HCT116 (cell line): ENCODE results near the gene TMA7. TPM values are rescaled to one million over a fixed set of nuclear protein-coding genes. Genes with fewer than 3 reads are reported as not detected.
"Not testable (repeated sequence)": the region's sequence is repeated elsewhere in the genome, so short reads cannot be mapped to it uniquely, and the experiment has no call there.

ENCODE experiments used
- ATAC-seq: fragments of 200-7000 bp; cut with Tn5 transposase; 2 replicates; pipeline ENCODE4 v1.9.1; 2020; ENCODE audit warnings: mild to moderate bottlenecking, moderate library complexity
- BruUV-seq: library from RNA; stranded (reverse); fragments of 400-500 nt; replicated peaks from 2 replicates; lab custom pipeline; 2021; lab: Mats Ljungman, UMichigan
- CTCF ChIA-PET: fragments of 300-600 bp; sonication (Branson Sonifier 250); formaldehyde crosslinking; loops from one replicate; lab custom pipeline; 2021; ENCODE audit warnings: antibody characterized with exemption; lab: Charles Lee
- POLR2A ChIA-PET: fragments of 300-600, 350-600 bp; sonication (Branson Sonifier 250); formaldehyde crosslinking; loops from one replicate; lab custom pipeline; 2021; ENCODE audit warnings: antibody characterized with exemption; lab: Charles Lee
- RAD21 ChIA-PET, 2 experiments: fragments of 300-600 bp; sonication (Branson Sonifier 250); formaldehyde crosslinking; loops; one replicate each; lab custom pipeline; 2023; ENCODE audit warnings: low total read pairs in 2 of 2; ENCODE audit not compliant: uncharacterized antibody in 2 of 2, unreplicated experiment in 2 of 2, low non-redundant PET in 1 of 2; lab: Charles Lee
- DNase-seq: peaks from one replicate; pipeline ENCODE4 v3.0.0-alpha.2; 2010; ENCODE audit warnings: low read depth, low spot score
- H2AFZ ChIP-seq: fragments of 200-600 bp; shearing (Covaris generic), sonication (generic); 2 replicates; pipeline ENCODE4 v1.6.1; 2017; ENCODE audit warnings: low read depth, mixed run types, mixed read lengths, antibody characterized with exemption, low read length; ENCODE audit not compliant: poor library complexity, severe bottlenecking
- H3K27ac ChIP-seq: 2 replicates; pipeline ENCODE4 v1.5.1; 2012; ENCODE audit warnings: low read depth, low read length
- H3K27me3 ChIP-seq: fragments of 200-600 bp; sonication (generic); 2 replicates; pipeline ENCODE4 v1.6.1; 2016; ENCODE audit warnings: mixed run types, low read length, mixed read lengths; ENCODE audit not compliant: insufficient read depth
- H3K36me3 ChIP-seq, 2 experiments: fragments of 200-500 bp in 1 of 2; fragments of 200-600 bp in 1 of 2; sonication (Bioruptor generic) in 1 of 2; sonication (generic) in 1 of 2; 2 replicates each; pipeline versions ENCODE4 v1.5.1 to v1.6.1; 2014 to 2016; ENCODE audit warnings: low read length in 2 of 2, inconsistent platforms in 1 of 2, mixed read lengths in 1 of 2, mixed run types in 1 of 2; ENCODE audit not compliant: insufficient read depth in 2 of 2, control insufficient read depth in 1 of 2
- H3K4me1 ChIP-seq, 2 experiments: fragments of 200-600 bp in 1 of 2; sonication (generic) in 1 of 2; 2 replicates each; pipeline versions ENCODE4 v1.5.1 to v1.6.1; 2012 to 2017; ENCODE audit warnings: low read length in 2 of 2, inconsistent platforms in 1 of 2, mild to moderate bottlenecking in 1 of 2, mixed read lengths in 1 of 2, mixed run types in 1 of 2, moderate library complexity in 1 of 2; ENCODE audit not compliant: insufficient read depth in 2 of 2, control insufficient read depth in 1 of 2
- H3K4me2 ChIP-seq: fragments of 200-600 bp; sonication (generic); 2 replicates; pipeline ENCODE4 v1.6.1; 2017; ENCODE audit warnings: mixed run types, low read length, mixed read lengths
- H3K4me3 ChIP-seq, 2 experiments: fragments of 200-600 bp in 1 of 2; sonication (generic) in 1 of 2; replicated peaks in 1 of 2; 2 replicates each; pipeline ENCODE4 v1.5.1; 2011 to 2016; ENCODE audit warnings: low read length in 2 of 2, control low read depth in 1 of 2, low read depth in 1 of 2, mild to moderate bottlenecking in 1 of 2, mixed read lengths in 1 of 2, mixed run types in 1 of 2
- H3K79me2 ChIP-seq: fragments of 200-600 bp; sonication (generic); 2 replicates; pipeline ENCODE4 v1.6.1; 2017; ENCODE audit warnings: mild to moderate bottlenecking, mixed run types, low read length, moderate library complexity, mixed read lengths; ENCODE audit not compliant: insufficient read depth
- H3K9ac ChIP-seq: fragments of 200-600 bp; sonication (generic); 2 replicates; pipeline ENCODE4 v1.6.1; 2016; ENCODE audit warnings: low read length, mixed read lengths
- H3K9me2 ChIP-seq: fragments of 200-600 bp; sonication (generic), shearing (Covaris generic); 2 replicates; pipeline ENCODE4 v1.6.1; 2017; ENCODE audit warnings: mixed run types, mild to moderate bottlenecking, moderate library complexity; ENCODE audit not compliant: insufficient read depth
- H3K9me3 ChIP-seq, 2 experiments: fragments of 200-500 bp in 1 of 2; fragments of 200-600 bp in 1 of 2; sonication (Bioruptor generic) in 1 of 2; sonication (generic) in 1 of 2; 2 replicates each; pipeline ENCODE4 v1.6.1; 2014 to 2017; ENCODE audit warnings: low read length in 2 of 2, mixed read lengths in 2 of 2, inconsistent platforms in 1 of 2, low read depth in 1 of 2, mild to moderate bottlenecking in 1 of 2, mixed run types in 1 of 2, moderate library complexity in 1 of 2; ENCODE audit not compliant: control insufficient read depth in 1 of 2, insufficient read depth in 1 of 2
- H4K20me1 ChIP-seq: fragments of 200-600 bp; sonication (generic), shearing (Covaris generic); 2 replicates; pipeline ENCODE4 v1.6.1; 2017; ENCODE audit warnings: mixed run types, mild to moderate bottlenecking, moderate library complexity; ENCODE audit not compliant: insufficient read depth
- SIN3A ChIP-seq: IDR thresholded peaks from 2 replicates; pipeline ENCODE4 v1.6.1; 2012; ENCODE audit warnings: low read depth
- intact Hi-C: fragments of 100-400 bp; cut with micrococcal nuclease; formaldehyde crosslinking; loops from 2 replicates; pipeline ENCODE4 v1.10.0; 2022
- total RNA-seq: library from RNA; stranded (reverse); gene quantifications from one replicate; pipeline ENCODE4 v1.2.1, GENCODE V29; 2021; ENCODE audit not compliant: unreplicated experiment

TMA7 gene
- total RNA-seq, 1 experiment from 2014 or later = 334 TPM

- CTCF ChIA-PET, H3K27ac ChIP-seq, POLR2A ChIA-PET, H4K20me1 ChIP-seq, H3K79me2 ChIP-seq, H3K9ac ChIP-seq, RAD21 ChIA-PET, H3K9me2 ChIP-seq, H3K36me3 ChIP-seq, ATAC-seq, DNase-seq, H3K9me3 ChIP-seq, H3K4me2 ChIP-seq, intact Hi-C loops, H3K27me3 ChIP-seq, BruUV-seq, H3K4me1 ChIP-seq, H2AFZ ChIP-seq, H3K4me3 ChIP-seq: not testable (repeated sequence)
These were observed 40.8 kb downstream of the TMA7 start for GRCh38 chr3:48480891-48481290.

GRCh38 chr3:48482822-48483221, 42.8 kb downstream of the TMA7 start:
- intact Hi-C loops, H3K4me3 ChIP-seq, POLR2A ChIA-PET, H3K4me1 ChIP-seq, H3K27me3 ChIP-seq, H3K9me3 ChIP-seq, H3K9me2 ChIP-seq, H2AFZ ChIP-seq, DNase-seq, H3K79me2 ChIP-seq, RAD21 ChIA-PET, H3K4me2 ChIP-seq, H3K9ac ChIP-seq, BruUV-seq, H3K36me3 ChIP-seq, ATAC-seq, H4K20me1 ChIP-seq, H3K27ac ChIP-seq: not testable (repeated sequence)
- CTCF ChIA-PET = interaction anchor here (1.0 kb wide), 1 partner anchor 9 kb away, joined by 3 read pairs; no protein-coding TSS in a partner anchor

- no peaks in the 10 kb centered on the region for H3K36me3 ChIP-seq
- H3K9me3 ChIP-seq = no peaks in the 10 kb centered on the region
- no peak overlapping the region for H3K4me2 ChIP-seq
- no peaks in the 10 kb centered on the region for H4K20me1 ChIP-seq
- H3K4me3 ChIP-seq = no peak overlapping the region
- no peak for ATAC-seq
- no peak overlapping the region for H2AFZ ChIP-seq
- no peak for DNase-seq
- ChIA-PET RAD21 (no interaction called here), CTCF (interaction anchor here (1.2 kb wide), 1 partner anchor 62 kb away, joined by 3 read pairs; no protein-coding TSS in a partner anchor), POLR2A (no interaction called here)
- H3K9ac ChIP-seq = no peak overlapping the region
- intact Hi-C loops = no loop called here
- no peaks in the 10 kb centered on the region for H3K79me2 ChIP-seq
- no peaks in the 10 kb centered on the region for H3K9me2 ChIP-seq
- no peak overlapping the region for H3K27ac ChIP-seq
- TF ChIP-seq SIN3A = no peak
- no peaks in the 10 kb centered on the region for H3K4me1 ChIP-seq
- BruUV-seq = no TSS peak
- H3K27me3 ChIP-seq = no peaks in the 10 kb centered on the region
These were observed 46.9 kb downstream of the TMA7 start for GRCh38 chr3:48486952-48487351.
